H1 (cell line): Measurements from ENCODE around the gene NCK1. TPM values are rescaled to one million over a fixed set of nuclear protein-coding genes. Genes with fewer than 3 reads are reported as not detected.

Experiments
- BCL11A ChIP-seq, 2 experiments: IDR thresholded peaks; one replicate each; pipeline ENCODE4 v1.6.1; 2011; ENCODE audit warnings: low read depth in 2 of 2, low read length in 2 of 2, mild to moderate bottlenecking in 2 of 2
- CBX8 ChIP-seq: fragments of 300-800, 300-1000 bp; sonication (generic); IDR thresholded peaks from 2 replicates; pipeline ENCODE4 v1.7.1; 2016; ENCODE audit warnings: low read depth, low read length, borderline replicate concordance
- CHD7 ChIP-seq: fragments of 300-600 bp; sonication (generic); IDR thresholded peaks from 2 replicates; pipeline ENCODE4 v1.7.1; 2012; ENCODE audit warnings: low read length, moderate library complexity, mild to moderate bottlenecking, inconsistent platforms; ENCODE audit not compliant: insufficient replicate concordance
- SAP30 ChIP-seq: fragments of 300-600 bp; sonication (generic); IDR thresholded peaks from 2 replicates; pipeline ENCODE4 v1.7.1; 2012; ENCODE audit warnings: low read length, moderate library complexity, mild to moderate bottlenecking, inconsistent platforms; ENCODE audit not compliant: insufficient read depth, insufficient replicate concordance
- SIX5 ChIP-seq: IDR thresholded peaks from 2 replicates; pipeline ENCODE4 v1.6.1; 2011; ENCODE audit warnings: mild to moderate bottlenecking, low read depth, low read length
- TAF1 ChIP-seq: IDR thresholded peaks from 2 replicates; pipeline ENCODE4 v1.6.1; 2011; ENCODE audit warnings: mild to moderate bottlenecking, low read depth, low read length
- TBP ChIP-seq: IDR thresholded peaks from 2 replicates; pipeline ENCODE4 v1.6.1; 2011; ENCODE audit warnings: low read depth, low read length, improper control_type of control experiment
- TCF12 ChIP-seq: IDR thresholded peaks from 2 replicates; pipeline ENCODE4 v1.6.1; 2011; ENCODE audit warnings: low read depth, mild to moderate bottlenecking, low read length
- TEAD4 ChIP-seq: IDR thresholded peaks from 2 replicates; pipeline ENCODE4 v1.6.1; 2012; ENCODE audit warnings: low read depth, low read length, inconsistent platforms, mixed read lengths
- YY1 ChIP-seq: IDR thresholded peaks from 2 replicates; pipeline ENCODE4 v1.6.1; 2011; ENCODE audit warnings: low read depth, mild to moderate bottlenecking, low read length
- polyA plus RNA-seq, 7 experiments: library from polyadenylated mRNA; depleted of rRNA in 3 of 7; stranded (reverse) in 5 of 7; unstranded in 2 of 7; fragments of >200 nt in 5 of 7; fragments of 200-250 nt in 2 of 7; gene quantifications; 1 replicate in 5 of 7; 2 replicates in 1 of 7; 4 replicates in 1 of 7; pipeline versions ENCODE4 v1.2.1 to v1.2.3, GENCODE V29; 2011 to 2013; ENCODE audit warnings: missing spikeins in 2 of 7, mixed read lengths in 2 of 7
- total RNA-seq: library from RNA; stranded (reverse); fragmentation: NEBNext Ultra II Directional; extraction: Animal tissue kit (Norgen Biotek cat#: 25700); gene quantifications from 2 replicates; pipeline ENCODE4 v1.2.1, GENCODE V29; 2021
- TF ChIP-seq, protein P1 (sequence below): IDR thresholded peaks from 2 replicates; pipeline ENCODE4 v1.6.1; 2012; ENCODE audit warnings: low read length, inconsistent platforms

Gene NCK1
- total and polyA plus RNA-seq, 2 of the 8 experiments (the other 6 are each of a cell fraction or from before 2014, with no cell fraction given) = 10.0 to 28.5 TPM

DNA sequence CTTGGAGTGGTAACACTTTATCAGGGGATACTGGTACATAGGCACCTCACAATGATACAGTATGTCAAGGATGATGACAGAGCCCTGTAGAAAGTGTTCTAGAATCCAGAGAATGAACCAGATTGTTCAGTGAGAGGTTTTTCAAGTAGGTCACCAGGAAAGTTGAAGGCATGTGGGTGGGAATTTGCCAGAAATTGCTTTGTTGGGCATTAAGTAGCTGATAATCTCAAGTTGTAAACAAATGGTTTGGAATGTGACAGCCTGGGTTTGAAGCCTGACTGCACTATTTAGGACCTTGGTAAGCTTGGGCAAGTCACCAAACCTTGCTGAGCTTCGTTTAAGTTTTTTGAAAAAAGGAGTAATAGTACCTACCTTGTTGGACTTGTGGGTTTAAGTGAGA lies 30.5 kb upstream of the NCK1 start (continued):
- TF ChIP-seq CHD7 (no peak), BCL11A (IDR thresholded peaks at IDR 0.05; ENCODE audit: low read depth in 2 of 2, low read length in 2 of 2) (no peak), TCF12 (no peak), TBP (no peak), TEAD4 (no peak), CBX8 (no peak), TAF1 (no peak), YY1 (no peak), SIX5 (no peak), SAP30 (no peak)
- TF ChIP-seq, protein P1, sequence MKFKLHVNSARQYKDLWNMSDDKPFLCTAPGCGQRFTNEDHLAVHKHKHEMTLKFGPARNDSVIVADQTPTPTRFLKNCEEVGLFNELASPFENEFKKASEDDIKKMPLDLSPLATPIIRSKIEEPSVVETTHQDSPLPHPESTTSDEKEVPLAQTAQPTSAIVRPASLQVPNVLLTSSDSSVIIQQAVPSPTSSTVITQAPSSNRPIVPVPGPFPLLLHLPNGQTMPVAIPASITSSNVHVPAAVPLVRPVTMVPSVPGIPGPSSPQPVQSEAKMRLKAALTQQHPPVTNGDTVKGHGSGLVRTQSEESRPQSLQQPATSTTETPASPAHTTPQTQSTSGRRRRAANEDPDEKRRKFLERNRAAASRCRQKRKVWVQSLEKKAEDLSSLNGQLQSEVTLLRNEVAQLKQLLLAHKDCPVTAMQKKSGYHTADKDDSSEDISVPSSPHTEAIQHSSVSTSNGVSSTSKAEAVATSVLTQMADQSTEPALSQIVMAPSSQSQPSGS = no peak
- TF ChIP-seq, all 59 proteins: peak for 0
